GM19455 (cell line): Measurements from ENCODE around the gene MRPL12.

ENCODE experiments used
- ATAC-seq: cut with Tn5 transposase; IDR thresholded peaks from one replicate; pipeline ENCODE4 v1.9.1; 2021; ENCODE audit not compliant: unreplicated experiment

Gene MRPL12

GRCh38 chr17:81715107-81715871 lies 12.1 kb downstream of the MRPL12 start:
- no peak for ATAC-seq

DNA sequence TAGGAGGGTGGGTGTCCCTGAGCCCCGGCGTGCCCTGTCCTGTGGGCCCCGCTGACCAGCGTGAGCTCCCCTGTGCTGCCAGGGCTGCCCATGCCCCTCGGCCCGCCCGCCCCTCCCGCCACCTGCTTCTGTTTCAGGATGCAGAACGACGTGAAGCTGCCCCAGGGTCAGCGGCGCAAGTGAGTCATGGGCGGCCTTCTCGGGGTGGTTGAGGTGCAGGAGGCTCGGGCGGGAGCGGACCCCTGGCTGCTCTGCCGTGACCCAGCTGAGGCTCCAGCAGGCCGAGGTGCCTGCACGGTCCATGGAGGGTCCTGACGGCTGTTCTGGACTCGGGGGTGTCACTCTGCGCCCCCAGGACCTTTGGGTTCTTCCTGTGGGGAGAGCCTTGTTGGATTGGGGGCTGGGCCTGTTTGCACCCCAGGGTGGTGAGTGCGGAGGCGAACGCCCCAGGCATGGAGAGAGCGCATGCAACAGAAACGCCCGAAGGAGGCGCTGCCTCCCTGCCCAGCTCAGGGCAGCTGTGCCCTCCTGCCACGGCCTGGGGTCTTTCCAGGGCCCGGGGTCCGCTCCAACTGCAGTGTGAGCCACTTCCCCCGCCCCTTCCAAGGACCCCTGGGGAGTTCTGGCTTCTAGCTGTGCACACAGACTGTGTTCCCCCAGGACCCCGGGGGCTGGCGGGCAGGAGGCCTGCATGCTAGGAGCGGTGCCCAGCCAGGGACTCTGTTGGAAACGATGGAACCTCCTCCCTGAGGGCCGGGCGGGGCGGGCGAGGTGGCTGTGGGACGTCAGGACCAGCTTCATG lies 12.9 kb downstream of the MRPL12 start:
- no peak for ATAC-seq

- ATAC-seq = no peak
Measured at GRCh38 chr17:81716674-81716996, 13.5 kb downstream of the MRPL12 start.

DNA sequence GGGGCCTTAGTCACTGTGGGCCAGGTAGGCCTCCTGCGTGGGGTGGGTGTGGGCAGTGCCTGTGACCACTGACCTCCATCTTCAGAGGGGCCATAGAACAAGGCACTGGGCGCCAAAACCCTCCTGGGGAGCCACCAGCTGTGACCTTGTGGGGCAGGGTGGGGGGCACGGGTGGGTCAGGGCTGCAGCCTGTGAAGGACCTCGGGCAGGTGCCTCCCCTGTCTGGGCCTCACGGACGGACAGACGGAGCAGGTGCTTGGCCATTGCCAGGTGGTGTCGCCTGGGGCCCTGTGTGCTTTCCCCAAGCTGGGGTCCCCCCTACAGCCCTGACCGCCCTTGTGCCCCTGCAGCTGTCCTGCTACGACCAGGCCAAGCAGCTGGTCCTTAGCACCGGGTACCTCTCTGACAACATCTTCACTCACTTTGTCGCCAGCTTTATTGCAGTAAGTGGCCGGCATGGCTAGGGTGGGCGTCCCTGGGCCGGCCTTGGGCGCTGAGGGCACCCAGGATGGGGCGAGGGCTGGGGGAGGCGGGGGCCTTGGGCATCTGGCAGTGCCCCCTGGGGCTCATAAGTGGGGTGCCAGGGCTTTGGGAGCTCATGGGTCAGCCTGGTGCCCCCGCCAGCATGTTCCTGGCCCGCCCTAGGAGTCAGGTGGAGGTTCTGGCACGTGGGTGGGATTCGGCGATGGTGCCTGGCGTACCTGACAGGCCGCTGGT lies 14.0 kb downstream of the MRPL12 start:
- ATAC-seq = no peak

GRCh38 chr17:81717766-81718089 lies 14.6 kb downstream of the MRPL12 start:
- no peak for ATAC-seq

DNA sequence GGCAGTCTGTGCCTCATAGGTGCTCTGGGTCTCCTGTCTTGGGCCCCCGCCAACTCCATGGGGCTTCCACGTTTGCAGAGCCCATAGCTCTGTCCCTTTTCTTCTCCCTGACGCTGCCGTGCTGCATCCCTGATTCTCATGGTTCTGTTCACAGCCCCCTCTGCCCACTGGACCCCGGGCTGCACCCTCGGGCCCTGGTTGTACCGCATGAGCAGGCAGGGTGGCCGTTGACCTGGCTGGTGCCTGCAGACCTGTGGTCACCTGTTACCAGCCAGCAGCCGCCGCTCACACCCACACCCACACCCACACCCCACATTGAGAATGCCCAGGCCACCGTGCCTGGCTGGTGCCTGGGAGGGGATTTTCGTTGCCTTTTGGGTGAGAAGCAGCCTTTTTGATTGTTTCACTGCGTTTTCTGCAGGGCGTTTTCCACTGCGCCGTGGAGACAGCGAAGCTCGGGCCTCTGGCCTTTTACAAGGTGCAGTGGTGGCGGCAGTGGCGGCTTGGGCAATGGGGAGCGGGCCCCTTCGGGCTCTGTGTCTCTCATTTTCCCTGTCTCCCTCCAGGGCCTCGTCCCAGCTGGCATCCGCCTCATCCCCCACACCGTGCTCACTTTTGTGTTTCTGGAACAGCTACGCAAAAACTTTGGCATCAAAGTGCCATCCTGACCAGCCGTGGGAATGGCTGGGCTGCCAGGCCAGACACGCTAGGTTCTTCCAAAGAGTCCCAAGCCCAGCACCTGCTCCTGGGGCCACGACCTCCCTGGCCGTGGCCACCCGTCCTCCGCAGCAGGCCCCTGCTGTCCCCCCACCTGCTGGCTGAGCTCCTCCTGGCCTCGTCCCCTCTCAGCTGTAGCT lies 16.5 kb downstream of the MRPL12 start:
- ATAC-seq = no peak

DNA sequence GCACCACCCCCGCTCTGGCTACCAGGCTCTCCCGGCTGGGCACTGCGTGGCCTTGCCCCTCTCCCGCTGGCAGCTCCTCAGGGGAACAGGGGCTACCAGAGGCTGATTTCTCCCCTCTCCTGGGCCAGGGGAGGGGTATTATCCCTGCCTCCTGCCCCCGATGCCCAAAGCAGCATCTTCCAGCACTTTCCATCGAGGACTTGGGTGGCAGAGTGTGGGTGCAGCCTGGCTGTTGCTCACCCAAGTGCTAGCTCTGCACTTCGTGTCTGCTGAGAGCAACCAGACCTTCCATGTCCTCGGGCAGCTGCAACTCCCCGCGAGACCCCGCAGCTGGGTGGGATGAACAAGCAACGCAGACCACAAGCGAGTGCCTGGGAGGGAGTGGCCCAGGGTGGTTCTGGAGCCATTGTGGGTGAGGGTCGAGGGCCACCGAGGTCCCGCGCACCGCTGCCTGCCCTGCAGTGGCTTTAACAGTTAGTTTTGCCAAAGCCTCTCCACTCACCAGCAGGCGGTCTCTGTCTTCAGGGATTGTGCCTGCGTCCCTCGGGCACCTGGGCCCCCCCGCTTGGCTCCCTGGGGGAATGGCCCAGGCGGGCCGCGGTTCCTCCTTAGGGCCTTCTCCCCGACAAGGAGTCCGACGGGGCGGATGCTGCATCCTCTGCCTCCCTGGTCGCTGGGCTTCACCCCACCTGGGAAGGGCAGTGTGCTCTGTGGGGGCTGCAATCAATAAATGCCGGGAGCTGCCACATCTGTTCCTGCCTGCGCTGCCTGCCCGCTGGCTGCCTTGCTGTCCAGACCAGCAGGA lies 17.3 kb downstream of the MRPL12 start:
- ATAC-seq = no peak

DNA sequence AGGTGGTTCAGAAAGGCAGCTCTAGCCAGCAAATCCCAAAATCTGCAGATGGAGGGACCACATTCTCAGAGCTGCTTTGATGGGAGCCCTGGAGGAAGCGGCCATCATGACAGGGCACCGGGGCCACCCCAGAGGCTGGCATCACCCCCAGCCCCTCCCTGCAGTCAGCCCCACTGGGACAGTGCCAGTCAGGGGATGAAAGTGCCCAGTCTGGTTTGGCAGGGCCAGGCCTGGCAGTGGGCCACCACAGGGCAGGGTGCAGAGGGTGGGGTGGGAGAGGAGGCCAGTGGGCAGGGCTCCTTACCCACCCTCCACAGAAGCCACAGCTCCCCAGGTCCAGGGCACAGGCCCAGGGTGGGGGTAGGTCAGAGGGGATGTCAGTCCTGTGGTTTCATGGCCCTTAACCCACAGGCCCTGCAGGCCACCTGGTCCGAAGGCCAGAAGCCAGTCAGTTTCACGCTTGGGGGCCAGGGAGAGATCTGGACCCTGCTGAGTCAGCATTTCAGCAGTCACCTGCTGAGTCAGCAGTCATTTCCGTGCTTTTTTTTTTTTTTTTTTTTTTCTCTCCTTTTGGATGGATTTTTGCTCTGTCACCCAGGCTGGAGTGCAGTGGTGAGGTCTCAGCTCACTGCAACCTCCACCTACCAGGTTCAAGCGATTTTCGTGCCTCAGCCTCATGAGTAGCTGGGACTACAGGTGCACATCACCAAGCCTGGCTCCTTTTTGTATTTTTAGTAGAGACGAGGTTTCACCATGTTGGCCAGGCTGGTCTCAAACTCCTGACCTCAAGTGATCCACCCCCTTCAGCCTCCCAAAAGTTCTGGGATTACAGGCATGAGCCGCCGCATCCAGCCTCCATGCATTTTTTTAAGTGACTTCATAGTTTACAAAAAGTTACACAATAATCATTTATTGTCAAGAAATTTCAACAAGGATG lies 19.3 kb downstream of the MRPL12 start:
- no peak for ATAC-seq

GRCh38 chr17:81723651-81724209 lies 20.6 kb downstream of the MRPL12 start:
- no peak for ATAC-seq

- ATAC-seq = no peak
Measured at GRCh38 chr17:81725439-81725838, 22.3 kb downstream of the MRPL12 start.

GRCh38 chr17:81726004-81726403 lies 22.8 kb downstream of the MRPL12 start:
- ATAC-seq = no peak

DNA sequence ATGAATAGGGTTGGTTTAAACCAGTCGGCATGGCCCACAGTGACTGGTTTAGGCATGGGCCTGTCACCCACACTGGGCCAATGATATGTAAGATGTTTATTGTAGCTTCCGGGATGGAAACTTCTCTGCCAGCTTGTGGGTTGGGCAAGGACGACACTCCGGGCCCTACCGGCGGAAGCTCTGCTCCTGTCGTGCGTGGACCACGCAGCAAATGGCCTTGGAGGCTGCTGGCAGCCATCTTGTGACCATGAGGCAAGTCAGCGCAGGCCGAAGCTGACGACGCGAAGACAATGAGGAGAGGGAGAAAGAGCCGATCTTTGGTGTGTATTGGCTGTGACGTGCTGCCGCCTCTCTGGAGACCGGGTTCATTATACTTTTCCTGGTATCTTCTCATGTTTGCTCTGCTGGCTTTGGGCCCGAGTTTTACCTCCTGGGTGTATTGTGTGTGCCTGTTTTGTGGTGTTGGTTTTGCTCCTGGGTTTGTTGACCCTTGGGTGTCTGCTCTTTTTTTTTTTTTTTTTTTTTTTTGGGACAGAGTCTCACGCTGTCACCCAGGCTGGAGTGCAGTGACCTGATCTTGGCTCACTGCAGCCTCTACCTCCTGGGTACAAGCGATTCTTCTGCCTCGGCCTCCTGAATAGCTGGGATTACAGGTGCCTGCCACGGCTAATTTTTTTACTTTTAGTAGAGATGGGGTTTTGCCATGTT lies 24.3 kb downstream of the MRPL12 start:
- ATAC-seq = no peak

DNA sequence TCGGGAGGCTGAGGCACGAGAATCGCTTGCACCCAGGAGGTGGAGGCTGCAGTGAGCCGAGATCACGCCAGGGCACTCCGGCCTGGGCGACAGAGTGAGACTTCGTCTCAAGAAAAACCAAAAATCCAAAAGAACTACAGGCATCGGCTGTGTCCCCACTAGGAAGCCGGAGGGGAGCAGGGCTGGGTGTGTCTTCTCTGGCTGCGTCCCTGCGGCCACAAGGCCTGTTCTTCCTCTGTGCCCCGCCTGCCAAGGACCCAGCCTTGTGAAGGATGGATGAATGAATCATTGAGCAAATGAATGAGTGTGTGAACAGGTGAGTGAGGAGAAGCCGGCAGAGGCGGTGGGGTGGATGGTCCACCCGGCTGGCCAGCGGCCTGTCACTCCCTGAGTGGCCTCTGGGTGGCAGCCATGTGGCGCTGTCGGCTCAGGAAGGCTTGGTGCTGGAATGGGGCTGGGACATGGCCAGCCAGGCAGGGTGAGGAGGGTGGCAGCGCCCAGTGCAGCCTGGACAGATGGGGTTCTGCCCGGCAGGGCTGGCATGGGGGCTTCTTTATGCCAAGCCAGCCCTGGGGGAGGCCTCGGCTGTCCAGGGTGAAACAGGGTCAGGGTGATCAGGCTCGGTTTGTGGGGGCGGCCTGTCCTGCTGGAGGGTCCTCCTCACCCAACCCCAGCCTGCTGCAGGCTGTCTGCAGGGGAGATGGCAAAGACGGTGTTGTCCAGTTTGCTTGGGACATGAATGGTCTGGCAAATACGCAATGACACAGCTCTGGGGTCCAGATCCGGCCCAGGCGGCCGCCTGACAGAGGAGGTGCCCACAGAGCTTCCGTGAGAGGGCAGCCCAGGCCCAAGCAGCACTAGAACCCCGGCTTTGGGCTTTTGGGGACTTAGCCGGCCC lies 30.6 kb downstream of the MRPL12 start:
- ATAC-seq = no peak

GRCh38 chr17:81734405-81735263 lies 31.5 kb downstream of the MRPL12 start:
- no peak for ATAC-seq

GRCh38 chr17:81735264-81736102 lies 32.3 kb downstream of the MRPL12 start:
- no peak for ATAC-seq
